NCI-H510A (cell line): ENCODE measurements around the gene ELOF1.

Experiments used
- DNase-seq: peaks from one replicate; lab custom pipeline; 2025; lab: John Stamatoyannopoulos, UW

ELOF1 gene

GRCh38 chr19:11535792-11536595 is 23.0 kb downstream of the ELOF1 start:
- DNase-seq: peak; percentile 71

- no peak for DNase-seq
These were observed 24.1 kb downstream of the ELOF1 start for GRCh38 chr19:11534948-11535347.

GRCh38 chr19:11534538-11534937 is 24.5 kb downstream of the ELOF1 start:
- no peak for DNase-seq

- DNase-seq: peak; percentile 82
These were observed 28.6 kb downstream of the ELOF1 start for GRCh38 chr19:11530432-11530831.

DNA sequence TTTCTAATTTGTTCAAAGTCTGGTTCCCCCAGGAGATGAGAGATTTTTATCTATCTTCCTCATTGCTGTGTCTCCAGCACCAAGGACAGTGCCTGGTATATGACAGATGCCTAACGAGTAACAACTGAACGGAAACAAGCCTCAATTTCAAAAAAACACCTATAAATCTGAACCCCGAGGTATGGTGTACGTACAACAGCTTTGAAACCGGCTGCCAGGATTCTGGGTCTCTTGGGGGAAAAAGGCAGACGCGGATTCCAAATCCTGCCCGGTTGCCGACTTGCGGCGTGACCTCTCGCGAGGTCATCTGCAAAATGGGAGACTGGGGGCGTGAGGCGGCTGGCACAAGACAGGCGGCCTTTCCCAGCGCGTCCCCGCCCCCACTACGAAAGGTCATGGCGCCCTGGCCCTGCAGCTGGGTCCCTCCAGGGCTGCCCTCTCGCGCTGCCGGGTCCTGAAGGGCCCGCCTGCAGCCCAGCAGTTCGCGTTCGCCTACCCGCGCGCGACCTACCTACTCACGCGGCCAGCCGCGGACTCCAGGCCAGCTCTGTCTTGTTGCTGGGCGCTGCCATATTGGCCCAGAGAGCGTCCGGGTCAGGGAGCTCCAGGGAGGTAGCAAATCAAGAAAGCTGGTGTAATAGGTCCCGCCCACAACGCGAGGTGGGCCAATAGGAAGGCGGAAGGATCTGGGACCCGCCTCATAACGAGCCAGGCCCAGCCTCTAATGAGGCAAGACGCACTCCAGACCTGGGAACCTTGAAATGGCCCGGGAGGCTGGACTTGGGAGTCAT is 30.3 kb downstream of the ELOF1 start, which contains the start of gene ECSIT:
ECSIT (minus strand) TSS at position 584 of the 791 bp plus-strand sequence. CDS start 9,964 bp downstream, outside the sequence.
- DNase-seq: peak; percentile 97

DNA sequence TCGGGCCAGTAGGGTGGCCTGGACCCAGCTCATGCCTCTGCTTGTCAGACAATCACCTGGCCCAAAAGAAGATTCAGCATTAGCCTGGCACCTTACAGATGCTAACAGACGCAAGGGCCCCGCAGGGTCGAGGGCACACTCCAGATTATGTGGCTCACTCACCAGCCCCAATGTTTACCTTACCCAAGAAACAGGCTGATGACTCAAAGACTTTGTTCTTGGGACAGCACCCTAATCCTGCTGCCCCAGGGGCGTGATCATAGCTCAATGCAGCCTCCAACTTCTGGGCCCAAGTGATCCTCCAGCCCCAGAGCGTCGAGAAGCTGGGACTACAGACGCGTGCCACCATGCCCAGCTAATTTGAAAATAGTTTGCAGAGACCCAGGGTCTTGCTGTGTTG is 39.9 kb downstream of the ELOF1 start:
- no peak for DNase-seq

GRCh38 chr19:11513946-11514345 is 45.1 kb downstream of the ELOF1 start:
- DNase-seq: no peak

DNA sequence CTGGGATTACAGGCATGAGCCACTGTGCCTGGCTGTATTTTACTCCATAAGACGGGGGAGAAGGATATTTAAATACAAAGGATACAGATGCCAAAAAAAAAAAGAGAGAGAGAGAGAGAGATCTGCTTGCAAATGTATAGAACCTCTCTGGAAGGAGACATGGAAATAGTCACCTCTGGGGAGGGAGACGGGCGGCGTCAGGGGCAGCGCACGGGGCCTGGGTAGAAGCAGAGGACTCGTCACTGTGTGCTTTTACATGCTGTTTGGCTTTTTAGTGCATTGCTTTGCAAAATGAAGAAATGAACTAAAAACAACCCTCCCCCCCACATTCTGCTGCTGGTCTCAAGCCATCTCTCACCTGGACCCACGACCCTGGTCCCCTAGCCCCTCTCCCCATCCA is 48.6 kb downstream of the ELOF1 start:
- no peak for DNase-seq

- no peak for DNase-seq
These were observed 51.5 kb downstream of the ELOF1 start for GRCh38 chr19:11507370-11508078.

DNA sequence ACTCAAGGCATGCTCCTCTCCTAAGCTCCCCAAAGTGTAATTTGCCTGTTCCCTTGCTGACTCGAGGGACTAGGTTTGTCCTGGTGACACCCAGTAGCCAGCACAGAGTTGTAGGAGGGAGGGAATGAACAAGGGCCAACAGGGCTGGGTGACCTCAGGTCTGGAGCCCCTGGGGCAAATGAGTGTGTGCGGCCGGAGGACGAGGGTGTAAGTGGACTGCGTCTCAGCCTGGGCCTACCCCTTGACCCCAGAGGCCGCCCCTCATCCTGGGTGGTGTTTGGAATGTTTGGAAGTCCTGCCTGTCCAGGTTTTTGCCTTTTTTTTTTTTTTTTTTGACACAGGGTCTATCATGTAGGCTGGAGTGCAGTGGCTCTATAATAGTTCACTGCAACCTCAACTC is 52.1 kb downstream of the ELOF1 start:
- no peak for DNase-seq

DNA sequence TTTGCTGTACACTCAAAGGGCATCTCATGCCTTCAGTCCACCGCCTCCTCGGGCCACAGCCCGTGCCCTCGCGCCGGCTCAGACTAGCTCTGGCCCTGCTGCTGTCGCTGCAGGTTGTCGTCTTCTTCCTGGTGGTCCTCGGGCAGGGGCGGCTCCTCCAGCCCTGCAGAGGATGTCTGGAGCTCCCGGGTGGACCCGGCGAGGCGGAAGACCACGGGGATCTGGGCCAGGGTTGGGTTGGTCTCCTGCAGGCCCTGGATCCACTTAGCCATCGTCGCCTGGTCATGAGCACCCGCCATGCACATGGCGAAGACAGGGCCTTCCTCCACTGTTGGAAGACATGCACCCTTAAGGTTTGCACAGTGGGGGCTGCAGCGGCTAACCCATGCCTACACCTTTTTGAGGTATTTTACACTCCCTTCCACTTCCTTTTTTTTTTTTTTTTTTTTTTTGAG is 52.9 kb downstream of the ELOF1 start:
- DNase-seq: no peak

DNA sequence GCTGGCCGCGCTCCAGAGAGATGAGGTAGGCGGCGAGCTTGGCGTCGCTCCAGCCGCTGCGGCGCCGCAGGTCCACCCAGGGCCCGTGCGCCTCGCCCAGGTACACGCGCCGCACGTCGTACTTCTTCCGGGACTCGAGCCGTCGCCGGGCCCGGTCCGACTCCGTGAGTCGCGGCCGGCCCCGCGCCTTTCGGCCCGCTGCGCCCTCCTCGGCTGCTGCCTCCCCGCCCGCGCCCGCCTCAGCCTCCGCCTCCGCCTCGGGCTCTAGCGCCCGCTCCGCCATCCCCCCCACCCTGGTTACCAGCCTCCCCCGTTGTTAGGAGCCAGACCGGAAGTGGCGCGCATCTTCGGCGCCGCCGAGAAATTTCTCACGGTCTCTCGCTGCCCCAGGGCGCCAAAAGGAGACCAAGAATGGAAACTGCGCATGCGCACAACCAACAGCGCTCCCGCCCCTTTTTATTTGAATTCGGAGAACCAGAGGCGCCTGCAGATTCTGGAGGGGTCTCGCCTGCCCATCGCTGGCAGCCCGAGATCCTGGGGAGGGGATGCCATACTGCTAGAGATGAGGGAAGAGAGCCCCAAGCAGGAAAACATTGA is 53.4 kb downstream of the ELOF1 start, which contains the start of gene ZNF653:
ZNF653 (minus strand) TSS at position 336 of the 597 bp plus-strand sequence; CDS start at position 283, 53 bp downstream.
- peak; percentile 90 for DNase-seq

- peak; percentile 93 for DNase-seq
These were observed 54.0 kb downstream of the ELOF1 start for GRCh38 chr19:11505032-11505503.

DNA sequence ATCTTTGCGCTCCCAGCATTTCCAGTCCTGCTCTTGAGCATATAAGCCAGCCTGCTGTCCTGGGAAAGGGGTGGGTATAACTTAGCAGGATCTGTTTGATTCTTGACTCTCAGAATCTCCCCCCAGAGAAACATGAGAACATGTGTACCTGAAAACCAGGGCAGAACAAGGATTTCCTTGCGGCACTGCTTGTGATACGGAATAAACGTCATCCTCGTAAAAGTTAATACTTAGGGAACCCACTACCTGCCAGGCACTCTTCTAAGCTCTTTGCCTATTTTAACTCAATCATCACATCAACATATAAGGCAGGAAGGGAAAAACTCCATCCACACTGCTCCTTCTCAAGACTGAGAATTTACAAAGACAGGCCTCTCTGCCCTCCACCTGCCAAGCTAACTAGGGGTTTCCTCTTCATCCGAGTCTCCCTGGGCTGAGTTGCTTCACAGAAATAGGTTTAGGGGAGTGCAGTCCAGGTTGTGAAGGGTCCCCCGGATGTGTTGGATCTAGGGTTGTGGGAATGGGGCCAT is 54.5 kb downstream of the ELOF1 start:
- no peak for DNase-seq
